Spleen (tissue), 11 donors: ENCODE measurements around the gene ENPEP. TPM values are rescaled to one million over a fixed set of nuclear protein-coding genes. Genes with fewer than 3 reads are reported as not detected.
"Not testable (repeated sequence)": the region's sequence is repeated elsewhere in the genome, so short reads cannot be mapped to it uniquely, and the experiment has no call there.

Experiments used
- DNase-seq: peaks from one replicate; pipeline ENCODE4 v3.0.0-alpha.2; 2020
- H3K27ac ChIP-seq, 8 donors: fragments of 200-600 bp; sonication (generic) in 7 of 8; 1 replicate in 4 of 8; 2 replicates in 4 of 8; pipeline versions ENCODE4 v1.5.0 to v1.8.0; 2016 to 2021; ENCODE audit warnings: inconsistent platforms in 4 of 8, mild to moderate bottlenecking in 4 of 8, moderate library complexity in 1 of 8
- H3K27me3 ChIP-seq, 7 donors: fragments of 200-600 bp; sonication (generic) in 6 of 7; replicated peaks in 1 of 7; 1 replicate in 4 of 7; 2 replicates in 3 of 7; pipeline versions ENCODE4 v1.5.0 to v1.8.0; 2016 to 2021; ENCODE audit warnings: inconsistent platforms in 3 of 7, mild to moderate bottlenecking in 1 of 7
- H3K36me3 ChIP-seq, 6 donors: fragments of 200-600 bp; sonication (generic) in 5 of 6; 1 replicate in 4 of 6; 2 replicates in 2 of 6; pipeline versions ENCODE4 v1.5.0 to v1.8.0; 2016 to 2021; ENCODE audit warnings: inconsistent platforms in 2 of 6
- H3K4me1 ChIP-seq, 6 donors: fragments of 200-600 bp; sonication (generic) in 5 of 6; 1 replicate in 3 of 6; 2 replicates in 3 of 6; pipeline versions ENCODE4 v1.5.0 to v1.8.0; 2016 to 2021; ENCODE audit warnings: inconsistent platforms in 3 of 6
- H3K4me3 ChIP-seq, 8 donors: fragments of 200-600 bp; sonication (generic) in 7 of 8; 1 replicate in 4 of 8; 2 replicates in 4 of 8; pipeline versions ENCODE4 v1.5.0 to v1.8.0; 2016 to 2021; ENCODE audit warnings: inconsistent platforms in 4 of 8, mild to moderate bottlenecking in 4 of 8, moderate library complexity in 2 of 8
- H3K9me3 ChIP-seq, 8 donors: fragments of 200-600 bp; sonication (generic) in 7 of 8; 1 replicate in 4 of 8; 2 replicates in 4 of 8; pipeline versions ENCODE4 v1.5.0 to v1.8.0; 2016 to 2021; ENCODE audit warnings: inconsistent platforms in 4 of 8
- CTCF ChIP-seq, 11 experiments: fragments of 200-600 bp in 7 of 11; fragments of 450-650 bp in 4 of 11; sonication (generic) in 4 of 11; IDR thresholded peaks in 8 of 11; conservative IDR thresholded peaks in 3 of 11; 1 replicate in 7 of 11; 2 replicates in 4 of 11; pipeline versions ENCODE4 v1.4.0 to v1.8.0; 2016 to 2021; ENCODE audit warnings: antibody characterized with exemption in 11 of 11, inconsistent platforms in 4 of 11, mild to moderate bottlenecking in 1 of 11
- POLR2A ChIP-seq, 3 donors: fragments of 450-650 bp; IDR thresholded peaks; one replicate each; pipeline ENCODE4 v1.5.1; 2017; ENCODE audit warnings: antibody characterized with exemption in 3 of 3, mild to moderate bottlenecking in 1 of 3
- POLR2AphosphoS5 ChIP-seq, 3 donors: sonication (generic); formaldehyde crosslinking; IDR thresholded peaks; one replicate each; pipeline ENCODE4 v1.5.1; 2017; ENCODE audit warnings: antibody characterized with exemption in 3 of 3
- WGBS, 5 donors: extraction: QIAGEN DNeasy Blood & Tissue Kit in 3 of 5; methylation state at CpG; one replicate each; pipeline versions ENCODE4 v1.1.5 to v1.1.7; 2013 to 2018; 5-methylcytosine and 5-hydroxymethylcytosine counted together
- intact Hi-C: fragments of 100-400 bp; cut with DNase I; formaldehyde crosslinking; loops from one replicate; pipeline ENCODE4 v1.15.0; 2023; ENCODE audit warnings: low total_unique reads
- polyA plus RNA-seq, 3 donors: library from polyadenylated mRNA; stranded (reverse); fragments of 200-250 nt; gene quantifications; one replicate each; pipeline ENCODE4 v1.2.1, GENCODE V29; 2013
- total RNA-seq, 7 donors: library from RNA; depleted of rRNA in 3 of 7; stranded (reverse); fragments of >200 nt in 3 of 7; fragmentation: NEBNext Ultra II Directional in 4 of 7; extraction: Animal tissue kit (Norgen Biotek cat#: 25700) in 4 of 7; gene quantifications; one replicate each; pipeline versions ENCODE4 v1.1.0 to v1.2.1, GENCODE V29; 2016 to 2021
- donor health status: healthy with polysubstance abuse.
- donor health status: DM: no; HTN: no; CAD: no; lungs with moderate emphysema.
- donor health status: DM: no; HTN: no; CAD: no.
- donor health status: Bipolar disorder and iron deficiency.
- donor health status: healthy.
- donor health status: DM: no; HTN: no; CAD: no.
- donor health status: DM: yes; HTN: yes; CAD: no.

The ENPEP gene
- total and polyA plus RNA-seq, 10 donors: 1.8 to 48.3 (median 30.3) TPM

DNA sequence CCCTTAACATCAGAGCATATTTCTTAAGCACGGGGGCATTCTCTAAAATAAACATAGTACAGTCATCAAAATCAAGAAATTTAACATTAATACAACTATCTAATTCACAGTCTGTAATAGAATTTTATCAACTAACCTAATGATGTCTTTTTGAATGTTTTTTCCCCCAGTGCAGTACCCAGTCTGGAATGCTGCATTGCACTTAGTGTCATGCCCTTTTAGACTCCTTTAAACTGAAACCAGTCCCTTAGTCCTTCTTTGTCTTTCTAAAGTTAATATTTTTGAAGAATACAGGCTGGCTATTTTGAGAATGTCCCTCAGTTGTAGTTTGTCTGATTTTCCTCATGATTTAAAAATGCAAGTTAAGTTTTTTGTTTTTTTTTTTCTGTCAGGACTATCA, 9.5 kb downstream of the ENPEP start:
- H3K4me1 ChIP-seq: peaks cover 0 to 36% (median 4%) of the 10 kb centered on the region in 6 donors
- intact Hi-C loops: no loop called here
- H3K4me3 ChIP-seq: no peak overlapping the region
- no peak for DNase-seq
- peaks cover 0 to 28% (median 0%) of the 10 kb centered on the region in 7 donors for H3K27me3 ChIP-seq
- WGBS, 5 donors: 38 to 76% (median 53%) methylated on average over 1 of the region's 1 CpG
- no peaks in the 10 kb centered on the region for H3K36me3 ChIP-seq
- TF ChIP-seq POLR2AphosphoS5 (IDR thresholded peaks at IDR 0.05) (no peak), CTCF (IDR thresholded peaks at IDR 0.05 in 8 of 11, conservative IDR thresholded peaks at IDR 0.05 in 3 of 11) (no peak), POLR2A (IDR thresholded peaks at IDR 0.05) (no peak)
- peak overlapping the region in 3 of 8 donors; percentile 16 to 28 (median 27) for H3K27ac ChIP-seq
- no peaks in the 10 kb centered on the region for H3K9me3 ChIP-seq

GRCh38 chr4:110486256-110486655, 10.3 kb downstream of the ENPEP start:
- Histone ChIP-seq H3K27ac (peak overlapping the region in 3 of 8 donors; percentile 9 to 28 (median 16)), H3K27me3 (peaks cover 0 to 20% (median 0%) of the 10 kb centered on the region in 7 donors), H3K36me3 (no peaks in the 10 kb centered on the region), H3K4me3 (no peak overlapping the region), H3K9me3 (no peaks in the 10 kb centered on the region), H3K4me1 (peaks cover 0 to 36% (median 4%) of the 10 kb centered on the region in 6 donors)
- WGBS, 5 donors: 51 to 77% (median 64%) methylated on average over 4 of the region's 4 CpGs
- TF ChIP-seq POLR2AphosphoS5 (IDR thresholded peaks at IDR 0.05): no peak
- TF ChIP-seq POLR2A (IDR thresholded peaks at IDR 0.05): no peak
- no peak for TF ChIP-seq CTCF (IDR thresholded peaks at IDR 0.05 in 8 of 11, conservative IDR thresholded peaks at IDR 0.05 in 3 of 11)
- DNase-seq: no peak
- intact Hi-C loops: no loop called here

GRCh38 chr4:110486850-110487249, 10.9 kb downstream of the ENPEP start:
- H3K36me3 ChIP-seq, H3K4me3 ChIP-seq, DNase-seq, intact Hi-C loops, H3K9me3 ChIP-seq: not testable (repeated sequence)
- 77 to 93% (median 84%) methylated on average over 4 of the region's 4 CpGs for WGBS, 5 donors
- peaks cover 0 to 14% (median 0%) of the 10 kb centered on the region in 7 donors for H3K27me3 ChIP-seq
- H3K4me1 ChIP-seq: peaks cover 0 to 36% (median 4%) of the 10 kb centered on the region in 6 donors
- peak overlapping the region in 1 of 8 donors; percentile 9 for H3K27ac ChIP-seq

DNA sequence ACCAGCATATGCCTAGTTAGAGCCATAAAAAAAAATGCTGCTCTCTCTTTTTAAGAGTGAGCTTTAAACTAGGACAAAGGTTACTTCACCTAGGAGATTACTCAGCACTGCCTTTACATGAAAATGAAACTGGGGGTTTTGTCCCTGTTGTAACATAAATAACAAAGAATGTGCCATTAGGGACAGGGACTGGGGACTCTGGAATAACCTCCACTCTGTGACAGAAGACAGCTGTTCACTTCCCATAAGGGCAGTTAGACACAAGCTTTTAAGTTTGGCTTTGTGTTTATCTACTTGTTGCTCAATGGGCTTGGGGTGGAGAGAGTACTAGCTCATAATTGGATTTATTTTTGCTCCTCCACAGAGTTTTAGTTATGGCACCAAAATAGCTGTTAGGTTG, 11.9 kb downstream of the ENPEP start:
- Histone ChIP-seq H3K9me3 (no peaks in the 10 kb centered on the region), H3K27me3 (peaks cover 0 to 5% (median 0%) of the 10 kb centered on the region in 7 donors), H3K4me3 (no peak overlapping the region), H3K27ac (no peak overlapping the region), H3K36me3 (no peaks in the 10 kb centered on the region), H3K4me1 (peaks cover 0 to 46% (median 4%) of the 10 kb centered on the region in 6 donors)
- intact Hi-C loops: no loop called here
- TF ChIP-seq POLR2AphosphoS5 (IDR thresholded peaks at IDR 0.05) (no peak), POLR2A (IDR thresholded peaks at IDR 0.05) (no peak), CTCF (IDR thresholded peaks at IDR 0.05 in 8 of 11, conservative IDR thresholded peaks at IDR 0.05 in 3 of 11) (no peak)
- DNase-seq: no peak
